Tibial nerve (tissue), 3 donors: ENCODE results near the gene KCNS3.

Experiments
- CTCF ChIP-seq, 5 experiments: fragments of 200-600 bp in 3 of 5; fragments of 450-650 bp in 2 of 5; sonication (generic) in 3 of 5; IDR thresholded peaks; one replicate each; pipeline ENCODE4 v1.5.1; 2016 to 2019; ENCODE audit warnings: antibody characterized with exemption in 5 of 5, mild to moderate bottlenecking in 3 of 5, moderate library complexity in 2 of 5
- POLR2A ChIP-seq, 2 donors: fragments of 450-650 bp; IDR thresholded peaks; one replicate each; pipeline ENCODE4 v1.6.1; 2017; ENCODE audit warnings: antibody characterized with exemption in 2 of 2, mild to moderate bottlenecking in 2 of 2, moderate library complexity in 2 of 2

- no peak for TF ChIP-seq CTCF (IDR thresholded peaks at IDR 0.05)
- no peak for TF ChIP-seq POLR2A (IDR thresholded peaks at IDR 0.05)
Measured at GRCh38 chr2:17943444-17943843, 65.0 kb downstream of the KCNS3 start.
